Caki2 (cell line): ENCODE measurements around the gene PDE4D. TPM values are rescaled to one million over a fixed set of nuclear protein-coding genes. Genes with fewer than 3 reads are reported as not detected.

Source experiments
- DNase-seq: peaks from one replicate; pipeline ENCODE4 v3.0.0-alpha.2; 2015; ENCODE audit warnings: low read depth
- in situ Hi-C: cut with HindIII; loops from 2 replicates; pipeline ENCODE4 v1.10.0; 2016; ENCODE audit warnings: low sequenced_read_pairs, low pct_unique_long_range_greater_than_20kb, mixed read lengths
- total RNA-seq: library from RNA; depleted of rRNA; stranded (reverse); fragments of >200 nt; shearing (Covaris generic); gene quantifications from 2 replicates; pipeline ENCODE4 v1.2.3, GENCODE V29; 2014; ENCODE audit warnings: low replicate concordance

The PDE4D gene
- total RNA-seq, 1 experiment from 2014 or later: 19.4 TPM

GRCh38 chr5:59537961-59538749 is 355.4 kb downstream of the PDE4D start:
- DNase-seq: no peak
- in situ Hi-C loops: no loop called here

GRCh38 chr5:59536875-59537274 is 356.7 kb downstream of the PDE4D start:
- in situ Hi-C loops: no loop called here
- DNase-seq: no peak

GRCh38 chr5:59535561-59535960 is 358.0 kb downstream of the PDE4D start:
- in situ Hi-C loops: no loop called here
- no peak for DNase-seq

GRCh38 chr5:59533730-59534108 is 359.8 kb downstream of the PDE4D start:
- in situ Hi-C loops: no loop called here
- no peak for DNase-seq

- no peak for DNase-seq
- in situ Hi-C loops: no loop called here
Measured at GRCh38 chr5:59532979-59533729, 360.4 kb downstream of the PDE4D start.

- peak; percentile 55 for DNase-seq
Measured at GRCh38 chr5:59529239-59529638, 364.3 kb downstream of the PDE4D start.

GRCh38 chr5:59528202-59528862 is 365.2 kb downstream of the PDE4D start:
- in situ Hi-C loops: no loop called here
- DNase-seq: peak; percentile 46

More at GRCh38 chr5:59529239-59529638, 364.3 kb downstream of the PDE4D start:
- in situ Hi-C loops: no loop called here

GRCh38 chr5:59525957-59526356 is 367.6 kb downstream of the PDE4D start:
- in situ Hi-C loops: no loop called here
- peak; percentile 65 for DNase-seq

GRCh38 chr5:59525311-59525710 is 368.2 kb downstream of the PDE4D start:
- in situ Hi-C loops: no loop called here
- DNase-seq: no peak

- in situ Hi-C loops: no loop called here
- DNase-seq: peak; percentile 77
Measured at GRCh38 chr5:59522201-59522831, 371.2 kb downstream of the PDE4D start.

GRCh38 chr5:59521476-59521875 is 372.1 kb downstream of the PDE4D start:
- in situ Hi-C loops: no loop called here
- DNase-seq: no peak

GRCh38 chr5:59519338-59519737 is 374.2 kb downstream of the PDE4D start:
- in situ Hi-C loops: no loop called here
- peak; percentile 94 for DNase-seq

GRCh38 chr5:59517926-59518585 is 375.5 kb downstream of the PDE4D start:
- DNase-seq: peak; percentile 84
- in situ Hi-C loops: no loop called here

GRCh38 chr5:59516161-59516560 is 377.4 kb downstream of the PDE4D start:
- in situ Hi-C loops: no loop called here
- no peak for DNase-seq

- in situ Hi-C loops: no loop called here
- no peak for DNase-seq
Measured at GRCh38 chr5:59506285-59506877, 387.1 kb downstream of the PDE4D start.

- DNase-seq: no peak
- in situ Hi-C loops: no loop called here
Measured at GRCh38 chr5:59504043-59504442, 389.5 kb downstream of the PDE4D start.

GRCh38 chr5:59503220-59503619 is 390.3 kb downstream of the PDE4D start:
- in situ Hi-C loops: no loop called here
- no peak for DNase-seq

- DNase-seq: no peak
- in situ Hi-C loops: no loop called here
Measured at GRCh38 chr5:59501316-59501715, 392.2 kb downstream of the PDE4D start.
